GM21447 (cell line): ENCODE measurements around the gene EIF4EBP3.

Experiments used
- ATAC-seq: cut with Tn5 transposase; IDR thresholded peaks from one replicate; pipeline ENCODE4 v1.9.1; 2021; ENCODE audit not compliant: unreplicated experiment

The EIF4EBP3 gene

DNA sequence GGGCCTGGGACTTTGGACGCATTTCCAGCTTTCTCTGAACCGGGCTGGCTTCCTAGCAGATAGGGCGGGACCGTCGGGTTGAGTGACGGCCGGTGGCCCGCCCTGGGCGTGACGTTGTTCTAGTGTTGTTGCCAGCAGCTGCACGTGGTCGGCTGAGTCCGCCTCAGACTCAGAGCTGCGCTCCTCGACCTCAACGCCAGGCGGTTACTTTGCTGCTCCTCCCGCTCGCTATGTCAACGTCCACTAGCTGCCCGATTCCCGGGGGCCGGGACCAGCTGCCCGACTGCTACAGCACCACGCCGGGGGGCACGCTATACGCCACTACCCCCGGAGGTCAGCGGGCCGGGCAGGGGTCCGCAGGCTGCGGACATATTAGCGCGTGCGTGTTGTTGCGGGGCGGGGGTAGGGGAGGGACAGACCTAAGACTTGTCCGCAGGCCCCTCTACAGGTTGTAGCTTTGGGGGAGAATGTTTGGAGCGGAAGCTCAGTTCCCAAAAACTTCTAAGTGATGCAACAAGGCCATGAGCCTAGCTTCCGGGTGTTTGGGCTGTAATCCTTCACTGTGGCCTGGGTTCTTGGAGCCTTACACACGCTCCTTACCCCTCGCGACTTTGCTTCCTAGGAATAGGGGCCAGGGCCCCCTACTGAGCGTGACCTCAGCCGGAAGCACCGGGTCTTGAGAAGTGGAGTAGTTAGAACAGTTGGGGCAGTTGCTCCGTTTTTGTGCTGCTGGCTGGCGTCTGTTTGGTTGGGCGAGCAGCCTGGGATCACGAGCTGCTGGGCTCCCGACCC is at the start of gene EIF4EBP3:
Gene EIF4EBP3, plus strand, starts transcription at position 155 of the 792 bp plus-strand sequence. Its CDS starts 76 bp downstream, at position 231.
- peak; percentile 98 for ATAC-seq

DNA sequence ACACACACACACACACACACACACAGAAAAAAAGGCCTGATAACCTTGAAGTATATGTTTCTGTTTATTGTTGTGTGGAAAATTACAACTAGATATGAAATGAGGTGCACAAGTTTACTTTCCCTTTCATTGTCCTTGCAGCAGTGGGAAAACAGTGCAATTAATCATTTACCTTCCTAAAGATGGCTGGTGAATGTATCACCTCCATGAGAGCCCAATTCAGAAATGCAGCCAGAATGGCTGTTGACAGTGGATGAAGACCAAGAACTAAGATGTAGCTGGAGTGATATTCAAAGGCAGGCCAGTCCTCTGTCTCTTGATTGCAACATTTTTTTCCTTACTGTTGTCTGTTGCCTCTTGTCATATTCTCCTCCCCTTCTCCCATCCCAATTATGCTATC is 49.6 kb upstream of the EIF4EBP3 start:
- ATAC-seq: no peak

- no peak for ATAC-seq
Measured at GRCh38 chr5:140498591-140498990, 48.9 kb upstream of the EIF4EBP3 start.

- ATAC-seq: no peak
Measured at GRCh38 chr5:140502834-140503233, 44.6 kb upstream of the EIF4EBP3 start.

DNA sequence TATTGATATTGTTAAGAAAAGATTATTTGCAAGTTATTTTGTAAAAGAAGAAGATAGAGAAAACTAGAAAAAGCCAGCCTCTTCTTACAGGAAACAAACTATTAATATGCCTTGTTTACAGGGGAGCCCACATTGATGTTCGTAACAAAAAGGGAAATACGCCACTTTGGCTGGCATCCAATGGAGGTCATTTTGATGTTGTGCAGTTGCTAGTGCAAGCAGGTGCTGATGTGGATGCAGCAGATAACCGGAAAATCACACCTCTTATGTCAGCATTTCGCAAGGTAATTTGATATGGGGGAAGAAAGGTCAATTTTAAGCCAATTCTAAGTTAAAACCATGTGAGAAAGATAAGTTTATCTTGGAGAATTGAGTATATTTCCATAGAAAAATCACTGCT is 37.6 kb upstream of the EIF4EBP3 start:
- ATAC-seq: no peak

DNA sequence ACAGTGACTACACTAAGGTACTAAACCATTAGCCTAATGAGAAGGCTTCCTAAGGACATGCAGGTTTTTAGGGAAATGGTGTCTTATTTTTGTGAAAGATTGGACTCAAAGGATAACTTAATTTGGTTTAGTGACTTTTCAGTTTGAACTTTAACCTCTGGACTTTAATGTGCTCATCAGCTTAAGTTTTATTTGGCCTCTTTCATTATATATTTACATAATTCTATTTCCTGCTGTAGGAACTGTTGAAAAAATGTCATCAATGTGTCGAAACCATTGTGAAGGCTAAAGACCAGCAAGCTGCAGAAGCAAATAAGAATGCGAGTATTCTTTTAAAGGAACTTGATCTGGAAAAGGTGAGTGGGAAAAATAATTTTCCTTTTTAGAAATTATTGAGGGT is 34.3 kb upstream of the EIF4EBP3 start:
- ATAC-seq: no peak

- no peak for ATAC-seq
Measured at GRCh38 chr5:140524003-140524402, 23.5 kb upstream of the EIF4EBP3 start.

DNA sequence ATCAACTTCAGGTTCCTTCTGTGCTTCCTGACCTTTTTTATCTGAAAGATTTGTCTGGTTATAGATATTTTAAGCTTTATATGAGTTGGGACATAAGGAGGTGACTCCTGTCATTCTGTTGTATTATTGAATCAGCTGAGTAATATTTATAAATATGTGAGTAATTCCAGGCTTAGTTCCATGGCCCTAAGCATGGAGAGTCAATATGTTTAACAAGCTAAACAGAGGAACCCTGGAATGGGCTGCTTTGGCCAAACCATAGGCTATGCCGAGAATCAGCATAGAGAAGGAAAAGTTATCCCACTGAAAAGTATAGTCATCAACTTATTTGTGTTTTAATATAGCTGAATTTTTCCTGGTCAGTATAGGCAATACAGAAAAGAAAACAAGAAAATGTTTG is 7.2 kb upstream of the EIF4EBP3 start:
- ATAC-seq: no peak

GRCh38 chr5:140542972-140543371 is 4.5 kb upstream of the EIF4EBP3 start:
- ATAC-seq: no peak

DNA sequence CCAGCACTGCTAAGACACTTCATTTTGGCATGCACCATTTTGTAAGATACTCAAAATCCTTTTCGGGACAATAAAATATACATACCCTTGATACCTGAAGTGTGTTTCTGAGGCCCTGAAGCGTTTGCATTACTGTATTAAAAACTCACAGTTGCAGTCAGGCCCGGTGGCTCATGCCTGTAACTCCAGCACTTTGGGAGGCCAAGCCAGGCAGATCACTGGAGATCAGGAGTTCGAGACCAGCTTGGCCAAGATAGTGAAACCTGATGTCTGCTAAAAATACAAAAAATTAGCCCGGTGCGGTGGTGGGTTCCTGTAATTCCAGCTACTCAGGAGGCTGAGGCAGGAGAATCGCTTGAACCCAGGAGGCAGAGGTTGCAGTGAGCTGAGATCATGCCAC is 2.5 kb upstream of the EIF4EBP3 start:
- ATAC-seq: no peak

GRCh38 chr5:140545606-140546005 is 1.9 kb upstream of the EIF4EBP3 start:
- no peak for ATAC-seq

DNA sequence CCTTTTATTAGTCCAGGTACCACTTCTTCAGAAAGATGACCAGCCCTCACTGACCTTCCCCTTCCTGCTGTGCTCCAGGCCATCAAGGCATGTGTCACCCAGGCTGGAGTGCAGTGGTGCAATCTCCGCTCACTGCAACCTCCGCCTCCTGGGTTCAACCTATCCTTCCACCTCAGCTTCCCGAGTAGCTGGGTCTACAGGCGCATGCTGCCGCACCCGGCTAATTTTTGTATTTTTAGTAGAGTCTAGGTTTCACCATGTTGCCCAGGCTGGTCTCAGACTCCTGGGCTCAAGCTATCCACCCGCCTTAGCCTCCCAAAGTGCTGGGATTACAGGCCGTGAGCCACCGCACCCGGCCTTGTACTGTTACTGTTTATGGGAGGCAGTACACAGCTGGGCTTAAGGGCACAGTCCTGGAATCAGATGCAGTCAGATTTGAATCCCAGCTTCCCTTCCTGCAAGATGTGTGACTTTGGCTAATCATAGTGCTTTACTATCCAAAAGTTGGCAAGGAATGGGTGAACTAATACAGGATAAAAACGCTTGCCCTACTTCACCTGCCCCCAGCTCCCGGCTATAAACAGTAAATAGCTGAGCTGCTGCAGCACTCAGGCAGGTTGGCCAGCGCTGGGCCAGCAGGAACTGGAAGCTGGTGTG is 483 bp upstream of the EIF4EBP3 start:
- ATAC-seq: no peak

DNA sequence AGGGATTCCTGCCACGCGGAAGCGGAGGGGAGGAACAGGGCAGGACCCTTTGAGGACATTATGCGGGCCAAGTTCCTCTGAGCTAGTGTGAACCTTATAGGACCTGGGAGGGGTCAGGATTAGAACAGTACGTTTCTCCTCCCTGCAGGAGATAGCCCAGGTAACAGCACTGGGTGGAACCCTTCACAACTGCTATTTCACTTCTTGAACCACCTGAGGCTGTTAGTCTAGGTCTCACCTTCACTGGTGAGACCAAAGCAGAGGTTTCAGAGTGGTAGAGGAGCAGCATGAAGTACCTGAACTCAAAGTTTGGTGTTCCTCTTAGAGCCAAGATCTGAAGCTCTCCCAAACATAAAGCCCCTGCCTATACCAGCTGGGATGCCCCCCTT is 832 bp downstream of the EIF4EBP3 start:
- peak; percentile 9 for ATAC-seq

GRCh38 chr5:140548791-140549190 is 1.3 kb downstream of the EIF4EBP3 start:
- ATAC-seq: no peak

DNA sequence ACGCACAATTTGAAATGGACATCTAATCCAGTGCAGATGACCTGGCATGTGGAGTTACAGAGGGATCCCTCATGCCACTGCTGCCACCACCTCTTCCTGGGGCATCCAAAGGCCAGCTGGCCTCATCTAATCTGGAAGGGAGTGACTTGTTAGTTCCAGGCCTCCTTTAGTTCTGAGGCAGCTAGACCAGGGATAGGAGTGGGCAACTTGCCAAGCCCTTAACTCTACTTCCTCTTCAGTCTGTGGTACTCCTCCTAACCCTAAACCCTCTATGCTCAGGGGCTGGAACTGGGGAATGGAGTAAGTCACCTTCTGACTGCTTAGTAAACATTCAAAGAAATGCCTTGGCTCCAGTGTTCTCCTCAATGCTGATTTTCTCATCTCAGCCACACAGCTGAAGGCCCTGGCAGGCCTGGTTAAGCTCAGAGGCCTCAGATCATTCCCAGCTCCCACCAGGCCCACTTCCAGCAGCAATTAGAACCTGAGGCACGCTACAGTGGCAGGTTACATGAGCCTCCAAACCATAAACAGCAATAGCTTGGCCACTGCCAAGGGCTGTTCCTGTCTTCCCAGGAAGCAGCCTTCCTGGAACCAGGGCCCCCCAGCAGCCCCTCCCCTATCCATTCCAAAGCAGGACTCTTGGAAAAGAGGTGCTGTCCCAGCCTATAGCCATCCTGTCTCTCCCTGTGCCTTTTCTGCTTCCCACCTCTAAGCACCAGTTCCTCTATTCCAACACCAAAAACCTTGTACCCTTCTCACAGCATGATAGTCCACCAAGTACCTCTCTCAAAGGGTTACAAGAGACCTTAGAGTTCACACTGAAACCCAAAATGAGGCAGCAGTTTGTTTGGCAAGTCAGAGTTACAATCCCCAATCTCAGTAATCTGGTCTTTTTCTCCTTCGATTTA is 2.0 kb downstream of the EIF4EBP3 start:
- ATAC-seq: no peak

DNA sequence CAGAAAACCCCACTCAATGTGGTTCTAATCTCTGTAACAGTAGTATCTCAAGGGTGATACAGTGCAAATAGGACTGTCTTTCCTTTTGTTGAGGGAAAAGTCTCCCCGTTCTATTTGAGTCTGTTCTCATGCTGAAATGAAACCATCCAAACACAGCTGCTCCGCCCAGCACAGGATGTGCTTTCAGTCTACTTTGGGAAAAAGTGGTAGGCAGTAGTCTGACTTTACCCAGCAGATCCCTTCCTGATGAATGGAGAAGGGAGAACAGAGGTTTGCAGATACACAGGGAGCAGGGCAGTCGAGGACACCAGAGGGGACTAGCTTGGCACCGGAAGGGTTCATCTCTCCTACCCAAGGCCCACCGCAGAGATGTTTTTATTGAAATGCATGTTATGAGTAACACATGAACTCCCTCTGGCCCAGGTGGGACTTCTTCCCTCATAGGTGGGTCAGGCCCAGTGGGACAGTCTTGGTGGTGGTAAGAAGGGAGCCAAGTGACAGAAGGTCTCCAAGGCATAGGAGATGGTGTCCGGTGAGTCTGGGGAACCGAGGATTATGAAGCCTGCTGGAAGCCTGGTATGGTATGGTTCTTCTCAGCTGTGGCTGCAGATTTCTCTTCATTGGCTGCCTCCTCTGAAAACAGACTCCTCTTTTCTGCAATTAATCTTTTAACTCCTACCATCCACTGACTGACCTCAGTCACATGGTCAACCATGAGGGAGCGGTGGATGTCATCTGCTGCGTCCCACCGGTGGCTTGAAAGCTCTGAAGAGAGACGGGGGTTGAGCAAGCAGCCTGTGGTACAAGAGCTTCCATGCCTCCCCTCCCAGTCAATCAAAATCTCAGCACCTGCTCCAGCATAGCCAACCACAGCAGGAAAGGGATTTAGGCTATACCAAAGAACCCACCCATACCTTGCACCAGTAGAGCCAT is 3.0 kb downstream of the EIF4EBP3 start:
- no peak for ATAC-seq

DNA sequence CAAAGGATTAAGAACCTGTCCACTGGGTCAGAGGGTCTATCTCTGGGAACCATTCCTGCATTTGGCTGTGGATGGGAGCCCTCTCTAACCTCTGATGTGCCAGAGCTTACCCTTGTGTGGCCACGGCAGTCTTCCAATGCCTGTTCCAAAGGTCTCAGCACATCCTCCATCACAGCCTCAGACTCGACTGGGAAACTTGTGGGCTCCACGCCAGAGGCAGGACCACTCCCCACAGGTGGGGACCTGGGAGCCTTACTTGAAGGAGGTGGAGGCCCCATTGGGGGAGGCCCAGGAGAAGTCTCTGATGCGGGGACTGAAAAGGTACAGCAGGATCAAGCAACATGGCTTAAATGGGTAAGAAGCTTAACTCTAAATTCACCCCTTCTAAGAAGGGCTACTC is 4.4 kb downstream of the EIF4EBP3 start:
- ATAC-seq: no peak

GRCh38 chr5:140553657-140554056 is 6.2 kb downstream of the EIF4EBP3 start:
- no peak for ATAC-seq

GRCh38 chr5:140554454-140554853 is 7.0 kb downstream of the EIF4EBP3 start:
- ATAC-seq: no peak

DNA sequence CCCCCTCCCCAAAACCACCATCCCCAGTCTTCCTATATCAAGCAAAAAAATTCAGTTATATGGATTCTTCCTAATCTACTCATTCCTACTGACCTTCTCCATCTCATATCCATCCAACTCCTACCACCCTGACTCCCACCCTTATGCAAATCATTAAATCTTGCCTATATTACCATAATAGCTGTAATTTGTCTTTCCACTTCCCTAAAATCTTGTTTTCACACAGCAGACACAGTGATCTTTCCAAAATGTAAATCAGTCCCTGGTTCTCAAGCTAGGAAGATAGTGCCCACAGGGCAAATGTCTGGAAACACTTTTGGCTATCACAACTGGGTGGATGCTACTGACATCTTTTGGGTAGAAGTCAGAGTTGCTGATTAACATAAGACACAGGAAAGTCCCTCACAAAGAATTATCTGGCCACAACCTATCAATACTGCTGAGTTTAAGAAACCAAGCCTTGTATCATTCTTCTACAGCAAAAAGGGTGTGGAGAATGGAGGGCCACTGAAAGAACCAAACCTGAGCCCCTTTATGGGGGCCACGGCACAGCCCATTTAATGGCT is 8.4 kb downstream of the EIF4EBP3 start:
- no peak for ATAC-seq
